Ascending aorta (tissue), 2 donors: ENCODE results near the gene CMTM7. TPM values are rescaled to one million over a fixed set of nuclear protein-coding genes. Genes with fewer than 3 reads are reported as not detected.

Experiments used
- DNase-seq, 2 donors: peaks; one replicate each; pipeline ENCODE4 v3.0.0-alpha.2; 2019; ENCODE audit warnings: low spot score in 2 of 2
- H3K27ac ChIP-seq, 2 donors: fragments of 200-600 bp; sonication (generic); one replicate each; pipeline ENCODE4 v1.5.1; 2016 to 2017; ENCODE audit warnings: mild to moderate bottlenecking in 1 of 2
- H3K27me3 ChIP-seq: fragments of 200-600 bp; sonication (generic); one replicate; pipeline ENCODE4 v1.5.1; 2017
- H3K36me3 ChIP-seq, 2 donors: fragments of 200-600 bp; sonication (generic); one replicate each; pipeline ENCODE4 v1.5.1; 2016
- H3K4me1 ChIP-seq, 2 donors: fragments of 200-600 bp; sonication (generic); one replicate each; pipeline ENCODE4 v1.5.1; 2016 to 2017; ENCODE audit warnings: mild to moderate bottlenecking in 1 of 2
- H3K4me3 ChIP-seq, 2 donors: fragments of 200-600 bp; sonication (generic); one replicate each; pipeline ENCODE4 v1.5.1; 2016 to 2017; ENCODE audit warnings: mild to moderate bottlenecking in 1 of 2
- H3K9me3 ChIP-seq, 2 donors: fragments of 200-600 bp; sonication (generic); one replicate each; pipeline ENCODE4 v1.5.1; 2016
- intact Hi-C: fragments of 100-400 bp; cut with DNase I; formaldehyde crosslinking; loops from one replicate; pipeline ENCODE4 v1.15.1; 2023
- total RNA-seq: library from RNA; depleted of rRNA; stranded (reverse); fragments of >200 nt; gene quantifications from one replicate; pipeline ENCODE4 v1.1.0, GENCODE V29; 2016
- TF ChIP-seq, protein P1 (sequence below), 3 experiments: fragments of 200-600 bp in 2 of 3; fragments of 450-650 bp in 1 of 3; sonication (generic) in 2 of 3; IDR thresholded peaks; one replicate each; pipeline ENCODE4 v1.5.1; 2016 to 2019; ENCODE audit warnings: antibody characterized with exemption in 3 of 3, mild to moderate bottlenecking in 1 of 3, moderate library complexity in 1 of 3

CMTM7 gene
- total RNA-seq, 1 donor from 2014 or later: 21.9 TPM

DNA sequence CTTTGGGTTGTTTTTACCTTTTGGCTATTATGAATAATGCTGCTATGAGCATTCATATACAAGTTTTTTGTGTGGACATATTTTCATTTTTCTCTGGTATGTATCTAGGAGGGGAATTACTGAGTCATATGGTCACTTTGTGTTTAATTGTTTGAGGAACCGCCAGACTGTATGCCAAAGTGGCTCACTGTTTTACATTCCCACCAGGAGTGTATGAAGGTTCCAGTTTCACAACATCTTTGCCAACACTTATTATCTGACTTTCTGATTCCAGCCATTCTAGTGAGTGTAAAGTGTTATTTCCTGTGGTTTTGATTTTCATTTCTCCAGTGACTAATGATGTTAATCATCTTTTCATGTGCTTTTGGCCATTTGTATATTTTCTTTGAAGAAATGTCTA is 51.8 kb downstream of the CMTM7 start:
- H3K4me3 ChIP-seq: no peak overlapping the region
- no peak overlapping the region for H3K27ac ChIP-seq
- intact Hi-C loops: no loop called here
- H3K36me3 ChIP-seq: no peaks in the 10 kb centered on the region
- H3K4me1 ChIP-seq: no peaks in the 10 kb centered on the region
- no peaks in the 10 kb centered on the region for H3K9me3 ChIP-seq
- H3K27me3 ChIP-seq: no peaks in the 10 kb centered on the region
- DNase-seq: no peak
- TF ChIP-seq, protein P1, sequence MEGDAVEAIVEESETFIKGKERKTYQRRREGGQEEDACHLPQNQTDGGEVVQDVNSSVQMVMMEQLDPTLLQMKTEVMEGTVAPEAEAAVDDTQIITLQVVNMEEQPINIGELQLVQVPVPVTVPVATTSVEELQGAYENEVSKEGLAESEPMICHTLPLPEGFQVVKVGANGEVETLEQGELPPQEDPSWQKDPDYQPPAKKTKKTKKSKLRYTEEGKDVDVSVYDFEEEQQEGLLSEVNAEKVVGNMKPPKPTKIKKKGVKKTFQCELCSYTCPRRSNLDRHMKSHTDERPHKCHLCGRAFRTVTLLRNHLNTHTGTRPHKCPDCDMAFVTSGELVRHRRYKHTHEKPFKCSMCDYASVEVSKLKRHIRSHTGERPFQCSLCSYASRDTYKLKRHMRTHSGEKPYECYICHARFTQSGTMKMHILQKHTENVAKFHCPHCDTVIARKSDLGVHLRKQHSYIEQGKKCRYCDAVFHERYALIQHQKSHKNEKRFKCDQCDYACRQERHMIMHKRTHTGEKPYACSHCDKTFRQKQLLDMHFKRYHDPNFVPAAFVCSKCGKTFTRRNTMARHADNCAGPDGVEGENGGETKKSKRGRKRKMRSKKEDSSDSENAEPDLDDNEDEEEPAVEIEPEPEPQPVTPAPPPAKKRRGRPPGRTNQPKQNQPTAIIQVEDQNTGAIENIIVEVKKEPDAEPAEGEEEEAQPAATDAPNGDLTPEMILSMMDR (IDR thresholded peaks at IDR 0.05): no peak

DNA sequence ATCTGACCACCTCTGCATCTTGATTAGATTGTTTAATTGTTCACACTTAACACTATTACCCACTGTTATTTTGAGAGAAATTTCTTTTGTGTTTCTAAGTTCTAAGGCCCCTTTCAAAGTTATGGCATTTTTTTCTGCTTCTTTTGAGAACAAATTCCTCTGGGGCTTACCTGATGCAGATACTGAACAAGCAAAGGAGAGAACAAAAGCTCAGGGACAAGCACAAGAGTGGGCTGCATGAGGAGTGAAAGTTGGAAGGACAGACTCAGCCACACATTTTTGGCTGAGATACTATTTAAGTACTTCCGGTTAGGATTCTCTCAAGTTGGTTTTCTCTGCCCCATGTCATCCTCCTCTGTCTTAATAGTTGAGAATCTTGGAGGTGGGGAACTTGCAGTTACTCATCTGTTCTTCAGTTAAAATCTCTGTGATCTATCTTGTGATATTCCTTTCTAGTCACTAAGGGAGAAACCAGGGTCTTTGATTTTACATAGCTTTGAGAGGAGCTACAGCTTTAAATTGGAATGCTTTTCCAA is 56.3 kb downstream of the CMTM7 start:
- no peak overlapping the region for H3K27ac ChIP-seq
- no peaks in the 10 kb centered on the region for H3K4me1 ChIP-seq
- H3K9me3 ChIP-seq: no peaks in the 10 kb centered on the region
- H3K27me3 ChIP-seq: no peaks in the 10 kb centered on the region
- DNase-seq: no peak
- intact Hi-C loops: no loop called here
- H3K36me3 ChIP-seq: no peaks in the 10 kb centered on the region
- TF ChIP-seq, protein P1 (IDR thresholded peaks at IDR 0.05): no peak
- no peak overlapping the region for H3K4me3 ChIP-seq

DNA sequence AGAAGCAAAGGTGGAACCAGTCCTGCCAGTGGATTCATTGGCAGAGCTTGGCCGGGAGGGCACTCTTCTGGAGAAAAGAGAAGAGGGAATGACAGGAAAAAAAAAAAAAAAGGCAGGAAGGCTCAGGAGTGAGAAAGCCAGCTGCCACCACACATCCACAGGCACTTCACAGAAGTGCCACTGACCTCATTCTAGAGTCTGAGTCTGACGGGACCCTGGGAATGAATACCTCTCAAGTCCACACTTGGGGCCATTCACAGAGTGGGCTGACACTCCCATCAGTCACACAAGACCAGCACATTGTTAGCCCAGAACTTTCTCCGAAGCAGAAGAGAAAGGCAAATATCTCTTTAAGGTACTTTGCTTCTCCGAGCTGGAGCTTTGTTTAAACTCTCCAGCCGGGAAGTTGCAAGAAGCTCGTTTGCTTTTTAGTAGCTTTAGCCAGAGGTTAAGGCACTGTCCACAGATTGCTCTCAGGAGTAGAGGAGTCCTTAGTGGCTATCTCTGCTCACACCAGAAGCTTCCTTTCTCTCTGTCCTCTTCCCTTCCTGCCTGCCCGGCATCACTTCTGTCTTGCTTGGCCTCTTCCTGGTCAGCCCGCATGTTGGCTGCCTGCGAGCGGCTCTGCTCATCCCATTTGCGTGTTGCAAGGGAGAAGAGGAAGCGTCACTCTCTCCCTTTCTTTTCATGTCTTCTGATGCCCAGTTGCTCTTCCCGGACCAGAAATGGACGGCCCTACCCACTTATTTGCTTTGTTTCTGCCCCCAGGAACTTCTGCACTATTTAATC is 57.2 kb downstream of the CMTM7 start:
- H3K27ac ChIP-seq: no peak overlapping the region
- no peaks in the 10 kb centered on the region for H3K36me3 ChIP-seq
- H3K27me3 ChIP-seq: no peaks in the 10 kb centered on the region
- no peaks in the 10 kb centered on the region for H3K9me3 ChIP-seq
- H3K4me1 ChIP-seq: no peaks in the 10 kb centered on the region
- DNase-seq: peak in 1 of 2 donors; percentile 59
- no peak overlapping the region for H3K4me3 ChIP-seq
- intact Hi-C loops: no loop called here
- TF ChIP-seq, protein P1 (IDR thresholded peaks at IDR 0.05): no peak

DNA sequence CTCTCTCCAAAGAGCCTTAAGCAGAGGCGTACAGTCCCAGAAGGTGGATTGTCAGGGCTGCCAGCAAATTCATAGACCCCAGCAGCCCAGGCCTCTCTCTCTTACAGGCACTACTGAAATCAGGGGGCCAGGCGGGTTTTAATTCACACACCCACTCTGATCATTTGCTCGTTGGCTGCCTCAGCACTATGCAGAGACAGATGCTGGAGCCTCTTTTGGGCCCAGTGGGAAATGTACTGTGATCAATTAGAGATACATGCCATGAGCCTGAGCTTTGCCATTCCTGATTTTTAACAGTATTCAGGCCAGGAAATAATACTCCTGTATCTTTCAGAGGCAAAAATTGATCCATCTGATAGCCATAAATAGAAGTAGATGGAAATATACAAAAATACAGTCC is 58.0 kb downstream of the CMTM7 start:
- peak in 1 of 2 donors; percentile 24 for DNase-seq
- TF ChIP-seq, protein P1 (IDR thresholded peaks at IDR 0.05): no peak
- intact Hi-C loops: no loop called here
- Histone ChIP-seq H3K27me3 (no peaks in the 10 kb centered on the region), H3K36me3 (no peaks in the 10 kb centered on the region), H3K4me3 (no peak overlapping the region), H3K4me1 (no peaks in the 10 kb centered on the region), H3K9me3 (no peaks in the 10 kb centered on the region), H3K27ac (no peak overlapping the region)

DNA sequence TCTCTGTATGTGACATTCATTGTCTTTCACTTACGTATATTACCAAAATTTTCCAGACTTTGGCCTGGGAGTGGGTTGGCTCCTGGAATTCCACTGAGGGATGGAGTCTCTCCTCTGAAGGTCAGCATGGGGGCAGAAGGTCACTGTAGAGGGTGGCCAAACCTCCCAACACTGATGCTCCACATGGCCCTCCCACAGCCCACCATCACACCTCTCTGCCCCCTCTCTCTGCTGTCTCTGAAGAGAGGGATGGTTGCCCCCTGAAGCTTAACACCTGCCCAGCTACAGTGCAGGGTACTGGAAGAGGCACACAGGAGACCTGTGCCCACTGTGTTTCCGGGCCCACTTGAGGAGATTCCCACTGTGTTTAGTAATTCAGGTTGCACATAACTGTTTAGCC is 58.8 kb downstream of the CMTM7 start:
- DNase-seq: no peak
- TF ChIP-seq, protein P1 (IDR thresholded peaks at IDR 0.05): no peak
- Histone ChIP-seq H3K4me1 (no peaks in the 10 kb centered on the region), H3K27me3 (no peaks in the 10 kb centered on the region), H3K4me3 (no peak overlapping the region), H3K9me3 (no peaks in the 10 kb centered on the region), H3K27ac (no peak overlapping the region), H3K36me3 (no peaks in the 10 kb centered on the region)
- intact Hi-C loops: no loop called here
